ENCODE results near the gene GDPD4.

Gene GDPD4

GRCh38 chr11:77316733-77317342 lies 15.4 kb upstream of the GDPD4 start:
- Histone ChIP-seq H4K91ac (ENCODE audit: low read depth, low read length, poor library complexity) (no peak overlapping the region), H2BK15ac (ENCODE audit: low read length) (no peak overlapping the region), H2AFZ (ENCODE audit: low read length) (no peak overlapping the region), H3K18ac (ENCODE audit: low read length) (no peak overlapping the region), H4K8ac (ENCODE audit: low read depth, low read length) (no peak overlapping the region), H3K9ac (ENCODE audit: low read depth, low read length, poor library complexity) (no peak overlapping the region), H3K14ac (ENCODE audit: low read length) (no peak overlapping the region), H3K4me1 (ENCODE audit: control insufficient read depth in 2 of 2, insufficient read depth in 1 of 2, low read depth in 1 of 2, low read length in 2 of 2) (no peaks in the 10 kb centered on the region), H2BK120ac (ENCODE audit: low read depth, low read length) (no peak overlapping the region), H3K27ac (replicated peaks; ENCODE audit: low read length) (no peak overlapping the region), H3K4me3 (ENCODE audit: low read length in 2 of 2) (no peak overlapping the region), H3K9me3 (replicated peaks in 1 of 2; ENCODE audit: control insufficient read depth in 2 of 2, insufficient read depth in 1 of 2, low read depth in 1 of 2, low read length in 2 of 2) (no peaks in the 10 kb centered on the region), H3K36me3 (replicated peaks in 1 of 2; ENCODE audit: control insufficient read depth in 2 of 2, insufficient read depth in 2 of 2, low read length in 2 of 2) (peaks cover 0 to 8% of the 10 kb centered on the region in 2 donors), H3K27me3 (ENCODE audit: control insufficient read depth in 3 of 3, insufficient read depth in 3 of 3, low read depth in 1 of 3, low read length in 3 of 3) (no peaks in the 10 kb centered on the region), H2BK12ac (ENCODE audit: low read length) (no peak overlapping the region), H2AK5ac (ENCODE audit: low read depth, low read length) (no peak overlapping the region), H2BK5ac (ENCODE audit: low read length) (no peak overlapping the region), H3K4me2 (ENCODE audit: insufficient read depth, low read length, poor library complexity, severe bottlenecking) (no peak overlapping the region), H3K23ac (ENCODE audit: low read depth, low read length, poor library complexity) (no peak overlapping the region), H3K79me1 (ENCODE audit: low read depth, low read length) (no peaks in the 10 kb centered on the region), H3K4ac (ENCODE audit: low read length) (no peak overlapping the region)
- WGBS, 2 donors (ENCODE audit: extremely low coverage in 2 of 2, insufficient read length in 2 of 2, insufficient replicate concordance in 1 of 2), result no CpG with 5 or more reads among the region's 5 CpGs
- DNase-seq (ENCODE audit: low spot score), result no peak

- Histone ChIP-seq H3K9ac (ENCODE audit: low read depth, low read length, poor library complexity) (no peak overlapping the region), H2BK15ac (ENCODE audit: low read length) (no peak overlapping the region), H3K4me3 (ENCODE audit: low read length in 2 of 2) (no peak overlapping the region)
These were observed 10.6 kb upstream of the GDPD4 start for GRCh38 chr11:77312107-77312506.

GRCh38 chr11:77311701-77312100 lies 10.2 kb upstream of the GDPD4 start:
- no peak overlapping the region for H3K14ac ChIP-seq (ENCODE audit: low read length)
- no peak overlapping the region for H3K4ac ChIP-seq (ENCODE audit: low read length)
- no peak overlapping the region for H3K4me2 ChIP-seq (ENCODE audit: insufficient read depth, low read length, poor library complexity, severe bottlenecking)
- no peak overlapping the region for H4K91ac ChIP-seq (ENCODE audit: low read depth, low read length, poor library complexity)
- H3K4me1 ChIP-seq (ENCODE audit: control insufficient read depth in 2 of 2, insufficient read depth in 1 of 2, low read depth in 1 of 2, low read length in 2 of 2), result no peaks in the 10 kb centered on the region
- H3K23ac ChIP-seq (ENCODE audit: low read depth, low read length, poor library complexity), result no peak overlapping the region
- H3K18ac ChIP-seq (ENCODE audit: low read length), result no peak overlapping the region
- H2BK5ac ChIP-seq (ENCODE audit: low read length), result no peak overlapping the region
- no peak overlapping the region for H3K4me3 ChIP-seq (ENCODE audit: low read length in 2 of 2)
- no CpG with 5 or more reads among the region's 3 CpGs for WGBS, 2 donors (ENCODE audit: extremely low coverage in 2 of 2, insufficient read length in 2 of 2, insufficient replicate concordance in 1 of 2)
- DNase-seq (ENCODE audit: low spot score), result no peak
- H3K36me3 ChIP-seq (replicated peaks in 1 of 2; ENCODE audit: control insufficient read depth in 2 of 2, insufficient read depth in 2 of 2, low read length in 2 of 2), result no peaks in the 10 kb centered on the region
- no peak overlapping the region for H2BK15ac ChIP-seq (ENCODE audit: low read length)
- H3K79me1 ChIP-seq (ENCODE audit: low read depth, low read length), result no peaks in the 10 kb centered on the region
- H2AFZ ChIP-seq (ENCODE audit: low read length), result no peak overlapping the region
- no peak overlapping the region for H3K9ac ChIP-seq (ENCODE audit: low read depth, low read length, poor library complexity)
- no peak overlapping the region for H2BK120ac ChIP-seq (ENCODE audit: low read depth, low read length)
- no peaks in the 10 kb centered on the region for H3K27me3 ChIP-seq (ENCODE audit: control insufficient read depth in 3 of 3, insufficient read depth in 3 of 3, low read depth in 1 of 3, low read length in 3 of 3)
- no peak overlapping the region for H3K27ac ChIP-seq (replicated peaks; ENCODE audit: low read length)
- no peaks in the 10 kb centered on the region for H3K9me3 ChIP-seq (replicated peaks in 1 of 2; ENCODE audit: control insufficient read depth in 2 of 2, insufficient read depth in 1 of 2, low read depth in 1 of 2, low read length in 2 of 2)
- no peak overlapping the region for H2AK5ac ChIP-seq (ENCODE audit: low read depth, low read length)
- H2BK12ac ChIP-seq (ENCODE audit: low read length), result no peak overlapping the region
- H4K8ac ChIP-seq (ENCODE audit: low read depth, low read length), result no peak overlapping the region

More at GRCh38 chr11:77312107-77312506, 10.6 kb upstream of the GDPD4 start:
- Histone ChIP-seq H3K4ac (ENCODE audit: low read length) (no peak overlapping the region), H2AFZ (ENCODE audit: low read length) (no peak overlapping the region), H3K4me2 (ENCODE audit: insufficient read depth, low read length, poor library complexity, severe bottlenecking) (no peak overlapping the region), H2BK12ac (ENCODE audit: low read length) (no peak overlapping the region), H4K91ac (ENCODE audit: low read depth, low read length, poor library complexity) (no peak overlapping the region), H3K23ac (ENCODE audit: low read depth, low read length, poor library complexity) (no peak overlapping the region), H3K14ac (ENCODE audit: low read length) (no peak overlapping the region), H3K27me3 (ENCODE audit: control insufficient read depth in 3 of 3, insufficient read depth in 3 of 3, low read depth in 1 of 3, low read length in 3 of 3) (no peaks in the 10 kb centered on the region), H2BK5ac (ENCODE audit: low read length) (no peak overlapping the region), H3K18ac (ENCODE audit: low read length) (no peak overlapping the region), H2AK5ac (ENCODE audit: low read depth, low read length) (no peak overlapping the region), H3K27ac (replicated peaks; ENCODE audit: low read length) (no peak overlapping the region), H3K4me1 (ENCODE audit: control insufficient read depth in 2 of 2, insufficient read depth in 1 of 2, low read depth in 1 of 2, low read length in 2 of 2) (no peaks in the 10 kb centered on the region), H3K79me1 (ENCODE audit: low read depth, low read length) (no peaks in the 10 kb centered on the region), H4K8ac (ENCODE audit: low read depth, low read length) (no peak overlapping the region), H2BK120ac (ENCODE audit: low read depth, low read length) (no peak overlapping the region), H3K9me3 (replicated peaks in 1 of 2; ENCODE audit: control insufficient read depth in 2 of 2, insufficient read depth in 1 of 2, low read depth in 1 of 2, low read length in 2 of 2) (no peaks in the 10 kb centered on the region), H3K36me3 (replicated peaks in 1 of 2; ENCODE audit: control insufficient read depth in 2 of 2, insufficient read depth in 2 of 2, low read length in 2 of 2) (no peaks in the 10 kb centered on the region)
- DNase-seq (ENCODE audit: low spot score), result no peak

- Histone ChIP-seq H3K4ac (ENCODE audit: low read length) (no peak overlapping the region), H2BK15ac (ENCODE audit: low read length) (no peak overlapping the region), H3K27ac (replicated peaks; ENCODE audit: low read length) (no peak overlapping the region), H3K23ac (ENCODE audit: low read depth, low read length, poor library complexity) (no peak overlapping the region), H3K14ac (ENCODE audit: low read length) (no peak overlapping the region), H3K4me2 (ENCODE audit: insufficient read depth, low read length, poor library complexity, severe bottlenecking) (no peak overlapping the region), H3K9ac (ENCODE audit: low read depth, low read length, poor library complexity) (no peak overlapping the region), H3K18ac (ENCODE audit: low read length) (no peak overlapping the region), H2BK12ac (ENCODE audit: low read length) (no peak overlapping the region), H2AFZ (ENCODE audit: low read length) (no peak overlapping the region), H3K79me1 (ENCODE audit: low read depth, low read length) (no peaks in the 10 kb centered on the region), H3K4me3 (ENCODE audit: low read length in 2 of 2) (no peak overlapping the region), H4K91ac (ENCODE audit: low read depth, low read length, poor library complexity) (no peak overlapping the region), H3K9me3 (replicated peaks in 1 of 2; ENCODE audit: control insufficient read depth in 2 of 2, insufficient read depth in 1 of 2, low read depth in 1 of 2, low read length in 2 of 2) (no peaks in the 10 kb centered on the region), H2BK5ac (ENCODE audit: low read length) (no peak overlapping the region), H2AK5ac (ENCODE audit: low read depth, low read length) (no peak overlapping the region), H3K27me3 (ENCODE audit: control insufficient read depth in 3 of 3, insufficient read depth in 3 of 3, low read depth in 1 of 3, low read length in 3 of 3) (no peaks in the 10 kb centered on the region), H3K4me1 (ENCODE audit: control insufficient read depth in 2 of 2, insufficient read depth in 1 of 2, low read depth in 1 of 2, low read length in 2 of 2) (no peaks in the 10 kb centered on the region), H4K8ac (ENCODE audit: low read depth, low read length) (no peak overlapping the region), H3K36me3 (replicated peaks in 1 of 2; ENCODE audit: control insufficient read depth in 2 of 2, insufficient read depth in 2 of 2, low read length in 2 of 2) (no peaks in the 10 kb centered on the region), H2BK120ac (ENCODE audit: low read depth, low read length) (no peak overlapping the region)
- no peak for DNase-seq (ENCODE audit: low spot score)
- no CpG with 5 or more reads among the region's 5 CpGs for WGBS, 2 donors (ENCODE audit: extremely low coverage in 2 of 2, insufficient read length in 2 of 2, insufficient replicate concordance in 1 of 2)
These were observed 9.2 kb upstream of the GDPD4 start for GRCh38 chr11:77310721-77311120.
